HG03520 (cell line): Measurements from ENCODE around the gene PUDP.
"Not testable (repeated sequence)": the region's sequence is repeated elsewhere in the genome, so short reads cannot be mapped to it uniquely, and the experiment has no call there.

Experiments used
- ATAC-seq: cut with Tn5 transposase; IDR thresholded peaks from one replicate; pipeline ENCODE4 v1.9.1; 2021; ENCODE audit warnings: mild to moderate bottlenecking, moderate library complexity; ENCODE audit not compliant: unreplicated experiment

Gene PUDP

GRCh38 chrX:7147978-7148854 is at the start of gene PUDP:
TSS of gene PUDP (minus strand) at chrX:7148153. CDS start at chrX:7148113, 40 bp downstream.
- peak; percentile 76 for ATAC-seq

GRCh38 chrX:7194606-7195005 is 46.7 kb upstream of the PUDP start:
- no peak for ATAC-seq

GRCh38 chrX:7192871-7193270 is 44.9 kb upstream of the PUDP start:
- ATAC-seq: no peak

GRCh38 chrX:7191681-7192110 is 43.7 kb upstream of the PUDP start:
- no peak for ATAC-seq

- ATAC-seq: no peak
Observed at GRCh38 chrX:7190157-7190556, 42.2 kb upstream of the PUDP start.

GRCh38 chrX:7188672-7189071 is 40.7 kb upstream of the PUDP start:
- ATAC-seq: no peak

- ATAC-seq: no peak
Observed at GRCh38 chrX:7184816-7185215, 36.9 kb upstream of the PUDP start.

- no peak for ATAC-seq
Observed at GRCh38 chrX:7179446-7179845, 31.5 kb upstream of the PUDP start.

- not testable (repeated sequence) for ATAC-seq
Observed at GRCh38 chrX:7178859-7179258, 30.9 kb upstream of the PUDP start.

- ATAC-seq: peak; percentile 48
Observed at GRCh38 chrX:7170898-7171297, 22.9 kb upstream of the PUDP start.

- no peak for ATAC-seq
Observed at GRCh38 chrX:7169627-7170026, 21.7 kb upstream of the PUDP start.

- ATAC-seq: no peak
Observed at GRCh38 chrX:7168371-7168770, 20.4 kb upstream of the PUDP start.

GRCh38 chrX:7164174-7164573 is 16.2 kb upstream of the PUDP start:
- peak; percentile 69 for ATAC-seq

GRCh38 chrX:7163146-7163677 is 15.3 kb upstream of the PUDP start:
- no peak for ATAC-seq

- ATAC-seq: no peak
Observed at GRCh38 chrX:7159149-7159861, 11.4 kb upstream of the PUDP start.

- no peak for ATAC-seq
Observed at GRCh38 chrX:7158468-7158990, 10.6 kb upstream of the PUDP start.

GRCh38 chrX:7156879-7157278 is 8.9 kb upstream of the PUDP start:
- no peak for ATAC-seq

- ATAC-seq: no peak
Observed at GRCh38 chrX:7155163-7155562, 7.2 kb upstream of the PUDP start.

- no peak for ATAC-seq
Observed at GRCh38 chrX:7154041-7154597, 6.2 kb upstream of the PUDP start.

GRCh38 chrX:7153231-7153630 is 5.3 kb upstream of the PUDP start:
- no peak for ATAC-seq

- peak; percentile 22 for ATAC-seq
Observed at GRCh38 chrX:7149411-7149810, 1.5 kb upstream of the PUDP start.
